ELR (cell line): ENCODE data around the gene CACNA1A.
A peak's percentile ranks its signal among the peaks of the same experiment; 100 is the strongest.
"Not testable (repeated sequence)": the region's sequence is repeated elsewhere in the genome, so short reads cannot be mapped to it uniquely, and the experiment has no call there.

Source experiments
- DNase-seq: peaks from one replicate; pipeline ENCODE4 v3.0.0-alpha.2; 2015; ENCODE audit warnings: low read depth

The CACNA1A gene

DNA sequence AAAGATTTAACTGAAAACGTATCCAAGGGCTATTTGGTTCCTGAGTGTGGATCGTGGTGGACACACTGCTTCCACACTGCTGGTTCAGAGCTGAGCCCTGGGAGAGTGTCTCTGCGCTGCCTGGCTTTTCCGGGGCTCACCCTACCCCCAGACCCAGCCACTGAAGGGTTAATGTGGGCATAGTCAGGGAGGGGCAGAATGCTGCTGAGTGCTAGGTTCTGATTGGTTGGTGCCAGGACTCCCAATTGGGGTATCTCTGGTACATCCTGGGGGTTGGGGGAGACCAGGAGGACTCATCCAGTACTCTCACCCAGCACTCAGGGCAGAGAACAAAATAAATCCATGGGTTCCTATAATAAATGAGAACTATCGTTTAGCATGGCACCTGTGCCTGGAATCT lies 142.3 kb downstream of the CACNA1A start:
- DNase-seq = no peak

DNA sequence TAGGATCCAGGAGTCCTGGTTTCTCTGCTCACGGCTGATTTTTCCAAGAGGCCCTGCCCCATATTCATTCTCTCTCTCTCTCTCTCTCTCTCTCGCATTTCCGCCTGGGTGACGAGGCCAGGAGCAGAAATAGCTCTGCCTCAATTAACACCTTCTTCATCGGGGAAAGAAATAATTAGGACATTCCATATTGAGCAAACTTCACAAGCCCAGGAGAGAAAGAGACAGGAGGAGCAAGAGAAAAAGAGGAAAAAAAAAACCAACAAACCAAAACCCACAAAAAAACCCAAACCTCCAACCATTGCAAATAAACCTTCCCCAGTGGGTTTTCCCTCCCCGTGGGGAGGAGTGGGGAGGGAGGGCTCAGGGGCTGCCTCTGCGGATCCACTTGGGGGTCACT lies 143.0 kb downstream of the CACNA1A start:
- DNase-seq = no peak

DNA sequence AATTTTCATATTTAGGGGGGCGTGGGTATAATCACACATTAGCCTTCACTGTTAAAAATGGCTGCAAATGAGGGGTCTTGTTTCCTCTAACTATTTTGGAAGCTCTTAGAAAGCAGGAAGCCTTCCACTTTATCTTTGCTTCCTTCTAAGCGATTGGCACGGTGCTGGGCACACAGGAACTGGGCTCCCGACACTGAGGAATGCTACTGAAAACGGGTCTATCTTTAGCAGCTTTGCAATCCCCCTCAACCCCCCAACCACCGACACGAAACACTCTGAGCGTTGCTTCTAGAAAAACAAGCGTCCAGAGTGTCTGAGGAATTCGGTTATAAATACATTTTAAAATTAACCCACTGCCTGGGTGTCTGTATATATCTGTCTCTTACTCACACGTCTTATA lies 143.6 kb downstream of the CACNA1A start:
- DNase-seq = no peak

DNA sequence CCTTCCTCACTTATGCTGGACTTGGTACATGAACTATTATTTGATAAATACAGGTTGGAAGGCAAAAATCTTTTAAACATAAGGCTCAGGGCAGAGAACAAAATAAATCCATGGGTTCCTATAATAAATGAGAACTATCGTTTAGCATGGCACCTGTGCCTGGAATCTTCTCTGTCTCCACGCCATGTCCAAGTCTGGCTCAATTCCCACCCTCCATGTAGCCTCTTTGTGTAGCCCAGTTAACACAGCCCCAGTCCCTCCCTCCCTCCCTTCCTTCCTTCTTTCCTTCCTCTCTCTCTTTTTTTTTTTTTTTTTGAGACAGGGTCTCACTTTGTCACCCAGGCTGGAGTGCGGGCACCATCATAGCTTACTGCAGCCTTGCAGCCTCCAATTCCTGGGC lies 144.6 kb downstream of the CACNA1A start:
- not testable (repeated sequence) for DNase-seq

DNA sequence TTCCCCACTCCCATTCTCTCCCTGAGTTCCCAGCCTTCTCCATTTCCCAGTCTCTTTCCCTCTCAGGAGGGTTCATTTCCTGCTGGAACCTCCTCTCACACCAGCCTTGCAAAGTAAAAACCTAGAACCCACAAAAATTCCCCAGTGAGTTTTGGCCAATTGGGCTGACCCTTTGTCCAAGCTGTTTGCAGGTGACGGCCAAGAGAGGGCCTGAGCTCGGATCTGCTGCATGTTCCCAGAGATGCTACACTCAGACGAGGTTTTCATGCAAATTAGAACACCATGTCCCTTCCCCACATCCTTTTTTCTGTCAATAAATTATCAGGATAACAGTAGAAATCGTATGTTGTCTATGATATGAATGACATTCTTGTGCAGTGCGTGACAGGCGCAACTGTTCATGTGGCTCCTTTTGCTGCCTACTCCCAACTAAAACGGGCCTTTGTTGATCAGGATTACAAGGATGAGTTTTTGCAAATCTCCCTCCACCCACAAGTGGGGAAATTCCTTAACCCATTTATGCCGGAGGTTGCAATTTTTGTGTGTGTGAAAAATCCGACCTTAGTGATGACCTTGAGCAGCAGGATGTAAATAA lies 149.5 kb downstream of the CACNA1A start:
- no peak for DNase-seq

DNA sequence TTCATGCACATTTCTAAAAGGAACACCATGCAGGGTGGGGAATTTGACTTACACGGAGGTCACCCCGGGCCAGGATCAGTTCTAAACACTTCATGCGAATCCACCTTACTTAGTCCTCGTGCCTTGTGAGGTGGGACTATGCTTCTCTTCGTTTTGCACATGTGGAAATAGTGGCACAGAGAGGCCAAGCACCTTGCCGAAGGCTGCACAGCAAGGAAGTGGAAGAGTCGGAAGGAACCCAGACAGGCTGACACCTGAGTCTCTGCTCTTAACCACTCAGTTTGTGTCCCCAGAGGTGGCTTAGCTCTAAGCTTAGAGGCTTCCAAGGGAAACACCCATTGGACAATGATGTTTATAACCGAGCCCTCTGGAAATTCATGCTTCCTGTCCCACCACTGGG lies 150.1 kb downstream of the CACNA1A start:
- DNase-seq = no peak

DNA sequence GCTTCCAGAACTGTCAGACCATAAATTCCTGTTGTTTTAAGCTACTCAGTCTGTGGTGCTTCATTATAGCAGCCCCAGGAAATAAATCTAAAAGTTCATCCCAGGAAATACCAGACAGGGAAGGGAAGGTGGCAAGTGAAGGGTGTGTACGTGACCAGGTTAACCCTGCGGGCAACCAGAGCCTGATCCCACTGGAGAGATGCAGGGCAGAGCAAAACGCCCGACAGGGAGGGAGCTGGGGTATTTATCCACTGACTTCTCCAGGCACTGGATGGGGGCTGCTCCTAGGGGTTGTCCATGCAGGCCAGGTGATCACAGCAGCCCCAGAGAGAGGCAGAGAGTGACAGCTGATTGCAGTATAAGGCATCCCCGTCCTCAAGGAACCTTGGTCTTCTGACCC lies 150.9 kb downstream of the CACNA1A start:
- no peak for DNase-seq

DNA sequence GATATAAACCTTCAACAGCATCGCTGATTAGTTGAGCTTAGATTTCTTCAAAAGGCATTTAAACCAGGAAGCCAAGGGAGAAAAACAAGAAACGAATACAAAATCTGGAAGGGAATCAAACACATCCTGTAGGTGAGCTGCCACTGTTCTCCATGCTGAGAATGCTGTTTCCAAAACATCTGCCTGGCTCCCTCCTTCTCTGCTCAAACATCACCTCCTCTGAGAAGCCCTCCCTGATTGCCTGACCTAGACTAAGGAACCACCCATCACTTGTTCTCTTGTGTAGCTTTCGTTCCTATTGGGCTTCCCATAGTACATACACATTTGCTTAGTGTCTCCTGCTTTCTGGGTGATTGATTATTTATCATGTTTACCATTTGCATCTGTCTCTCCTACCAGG lies 152.7 kb downstream of the CACNA1A start:
- DNase-seq = no peak

DNA sequence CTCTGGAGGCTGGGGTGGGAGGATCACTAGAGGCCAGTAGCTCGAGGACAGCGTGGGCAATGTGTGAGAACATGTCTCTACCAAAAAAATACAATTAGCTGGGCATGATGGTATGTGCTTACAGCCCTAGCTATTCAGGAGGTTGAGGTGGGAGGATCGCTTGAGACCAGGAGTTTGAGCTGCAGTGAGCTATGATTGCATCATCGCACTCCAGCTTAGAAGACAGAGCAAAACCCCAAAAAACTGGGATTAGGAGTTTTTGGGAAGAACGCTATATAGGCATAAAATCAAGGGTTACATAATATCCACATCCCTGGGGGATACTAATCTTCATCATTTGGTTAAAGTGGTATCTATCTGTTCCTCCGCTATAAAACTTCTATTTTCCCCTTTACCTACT lies 155.5 kb downstream of the CACNA1A start:
- DNase-seq = no peak

DNA sequence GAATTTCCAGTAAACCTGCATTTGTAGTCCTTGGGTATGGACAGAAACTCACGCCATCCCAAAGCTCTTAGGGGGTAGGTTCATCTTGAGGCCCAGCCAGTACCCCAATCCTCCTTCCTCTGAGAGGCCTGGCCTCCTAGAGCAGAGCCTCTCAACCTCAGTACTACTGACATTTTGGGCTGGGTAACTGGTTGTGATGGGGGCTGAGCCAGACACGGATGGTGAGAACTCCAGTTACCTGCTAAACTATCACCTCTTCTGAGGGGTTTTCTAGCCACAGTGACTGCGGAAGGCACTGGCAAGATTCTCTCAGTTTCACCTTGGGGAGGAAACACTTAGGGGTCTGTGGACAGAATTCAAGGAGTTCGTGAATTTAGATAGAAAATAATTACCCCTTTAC lies 156.2 kb downstream of the CACNA1A start:
- DNase-seq = no peak

DNA sequence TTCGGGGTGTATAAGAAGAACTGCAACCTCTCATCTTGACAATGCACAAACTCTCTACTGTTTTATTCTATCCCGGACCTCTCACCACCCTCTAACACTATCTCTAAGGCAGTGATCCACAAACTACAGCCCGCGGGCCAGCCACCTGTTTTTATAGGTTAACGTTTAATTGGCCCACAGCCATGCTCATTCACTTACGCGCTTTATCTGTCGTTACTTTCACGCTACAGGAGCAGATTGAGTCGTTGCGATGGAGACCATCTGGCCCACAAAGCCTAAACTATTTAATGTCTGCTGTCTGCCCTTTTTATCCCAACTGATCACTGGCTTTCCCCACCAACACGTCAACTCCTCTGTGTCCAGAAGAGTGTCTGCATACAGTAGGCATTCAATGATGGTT lies 158.9 kb downstream of the CACNA1A start:
- no peak for DNase-seq

DNA sequence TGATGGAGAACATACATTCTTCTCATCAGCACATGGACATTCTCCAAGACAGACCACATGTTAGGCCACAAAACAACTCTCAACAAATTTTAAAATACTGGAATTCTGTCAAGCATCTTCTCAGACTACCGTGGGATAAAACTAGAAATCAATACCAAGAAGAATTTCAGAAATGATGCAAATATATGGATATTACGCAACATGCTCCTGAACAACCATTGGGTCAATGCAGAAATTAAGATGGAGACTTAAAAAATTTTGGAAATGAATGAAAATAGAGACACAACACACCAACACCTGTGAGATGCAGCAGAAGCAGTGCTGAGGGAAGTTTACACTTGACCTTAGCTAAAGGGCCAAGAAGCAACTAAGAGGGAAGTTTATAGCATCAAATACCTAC lies 162.8 kb downstream of the CACNA1A start:
- DNase-seq = no peak

DNA sequence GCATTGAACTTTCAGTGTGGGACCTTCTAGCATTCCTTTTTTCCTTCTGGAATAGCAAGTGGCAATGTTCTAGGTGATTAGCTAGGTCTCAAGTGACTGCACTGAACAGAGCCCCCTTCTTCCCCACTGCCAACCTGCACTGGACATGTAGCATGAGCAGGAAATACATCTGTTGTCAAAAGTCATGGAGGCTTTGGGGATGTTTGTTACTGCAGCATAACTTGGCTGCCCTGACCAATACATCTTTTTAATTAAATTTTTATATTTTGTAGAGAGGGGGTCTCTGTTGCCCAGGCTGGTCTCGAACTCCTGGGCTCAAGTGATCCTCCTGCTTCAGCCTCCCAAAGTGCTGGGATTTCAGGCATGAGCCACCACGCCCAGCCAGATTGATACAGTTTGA lies 163.6 kb downstream of the CACNA1A start:
- DNase-seq = no peak

DNA sequence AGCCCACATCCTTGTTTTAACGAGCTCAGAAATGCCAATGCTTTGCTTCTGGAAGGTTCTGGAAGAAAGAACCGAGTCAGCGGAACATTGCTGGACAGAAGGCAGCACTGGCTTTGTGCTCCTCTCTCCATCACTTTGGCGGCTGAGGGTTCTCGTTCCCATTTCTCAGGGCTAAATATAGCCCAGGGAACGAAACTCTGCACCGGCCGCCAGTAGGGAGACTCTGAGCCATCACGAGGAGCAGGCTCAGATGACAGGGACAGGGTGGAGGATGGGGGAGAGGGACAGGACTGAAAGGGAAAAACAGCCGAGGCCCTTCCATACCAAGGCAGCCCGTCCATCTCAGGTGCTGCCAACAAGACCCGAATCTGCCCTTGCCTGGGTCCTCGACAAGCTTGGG lies 166.4 kb downstream of the CACNA1A start:
- no peak for DNase-seq

DNA sequence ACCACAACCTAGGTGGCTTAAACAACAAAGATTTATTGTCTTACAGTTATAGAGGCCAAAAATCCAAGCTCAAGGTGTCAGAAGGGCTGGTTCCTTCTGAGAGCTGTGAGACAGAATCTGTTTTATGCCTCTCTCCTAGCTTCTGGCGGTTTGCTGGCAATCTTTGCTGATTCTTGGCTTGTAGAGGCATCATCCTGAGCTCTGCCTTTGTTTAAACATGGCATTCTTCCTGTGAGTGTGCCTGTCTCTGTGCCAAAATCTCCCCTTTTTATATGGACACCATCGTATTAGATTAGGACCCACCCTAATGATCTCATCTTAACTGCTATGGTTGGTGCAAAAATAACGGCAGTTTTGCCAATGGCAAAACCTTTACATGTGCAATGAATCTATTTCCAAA lies 169.1 kb downstream of the CACNA1A start:
- DNase-seq = no peak

DNA sequence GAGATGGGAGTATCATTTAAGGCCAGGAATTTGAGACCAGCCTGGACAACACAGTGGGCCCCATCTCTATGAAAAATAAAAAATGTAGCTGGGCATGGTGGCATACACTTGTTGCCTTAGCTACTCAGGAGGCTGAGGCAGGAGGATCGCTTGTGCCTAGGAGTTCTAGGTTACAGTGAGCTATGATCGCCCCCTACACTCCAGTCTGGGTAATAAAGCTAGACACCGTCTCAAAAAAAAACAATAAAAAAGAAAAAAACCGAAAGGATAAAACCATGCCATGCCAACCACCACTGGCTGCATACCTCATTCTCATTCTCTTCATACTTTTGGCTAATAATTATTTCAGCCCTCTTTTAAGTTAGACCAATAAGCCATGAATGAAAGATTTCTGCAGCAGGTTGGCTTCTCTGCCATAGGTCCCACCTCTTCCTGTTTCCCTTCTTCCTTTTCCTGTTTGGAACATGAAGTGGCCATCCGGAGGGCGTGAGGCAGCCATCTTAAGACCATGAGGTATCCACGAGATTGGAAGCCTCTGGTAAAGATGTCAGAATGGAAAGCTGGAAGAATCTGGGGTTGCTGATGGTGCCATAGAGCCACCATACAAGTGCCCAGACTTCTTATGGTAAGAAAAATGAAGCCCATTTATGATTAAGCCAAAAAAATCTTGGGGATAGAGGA lies 171.3 kb downstream of the CACNA1A start:
- DNase-seq = peak; percentile 3

DNA sequence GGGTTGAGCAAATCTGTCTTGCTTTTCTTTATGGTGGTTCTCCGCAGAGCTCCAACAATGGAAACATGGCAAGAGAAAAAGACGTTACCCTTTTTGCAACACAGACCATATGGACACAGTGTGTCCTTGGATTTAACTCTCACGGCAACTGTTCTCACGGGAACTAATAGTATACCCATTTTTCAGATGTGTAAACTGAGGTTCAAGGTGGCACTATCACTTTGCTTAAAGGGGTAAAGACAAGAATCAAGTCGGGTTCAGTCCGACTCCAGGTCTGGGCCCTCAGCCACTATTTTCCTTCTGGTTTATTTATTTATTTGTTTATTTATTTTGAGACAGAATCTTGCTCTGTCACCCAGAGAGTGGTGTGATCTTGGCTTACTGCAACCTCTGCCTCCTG lies 176.0 kb downstream of the CACNA1A start:
- no peak for DNase-seq

DNA sequence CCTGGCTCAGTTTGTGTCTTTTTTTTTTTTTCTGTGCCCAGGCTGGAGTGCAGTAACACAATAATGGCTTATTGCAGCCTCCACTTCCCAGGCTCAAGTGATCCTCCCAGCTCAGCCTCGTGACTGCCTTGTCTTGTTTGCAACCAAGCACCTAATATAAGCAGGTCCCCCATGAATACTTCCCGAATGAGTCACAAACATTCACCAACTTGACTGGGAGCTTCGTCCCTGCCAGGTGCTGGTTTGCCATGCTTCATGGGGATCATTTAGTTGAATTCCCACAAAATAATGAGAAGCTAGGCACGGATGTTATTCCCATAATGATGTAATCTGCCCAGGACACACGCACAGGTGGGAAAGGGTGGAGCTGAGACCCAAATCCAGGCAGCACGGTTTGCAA lies 176.5 kb downstream of the CACNA1A start:
- peak; percentile 13 for DNase-seq

DNA sequence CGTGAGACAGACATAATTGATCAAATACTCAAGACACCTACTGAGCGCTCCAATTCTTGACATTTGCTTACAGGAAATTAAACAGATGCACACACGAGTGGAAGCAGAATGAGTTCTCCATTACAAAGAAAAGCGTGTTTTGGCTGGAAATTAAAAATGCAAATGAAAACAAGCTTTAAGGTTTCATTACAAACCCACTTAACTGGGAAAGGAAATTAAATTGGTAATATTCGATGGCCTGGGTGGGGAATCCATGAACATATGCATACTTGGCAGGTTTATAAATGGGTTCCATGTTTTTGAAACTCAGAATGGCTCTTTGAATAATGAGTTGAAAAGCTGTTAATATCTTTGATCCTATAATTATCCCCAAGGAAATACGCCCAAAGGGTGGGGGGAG lies 178.0 kb downstream of the CACNA1A start:
- DNase-seq = no peak

DNA sequence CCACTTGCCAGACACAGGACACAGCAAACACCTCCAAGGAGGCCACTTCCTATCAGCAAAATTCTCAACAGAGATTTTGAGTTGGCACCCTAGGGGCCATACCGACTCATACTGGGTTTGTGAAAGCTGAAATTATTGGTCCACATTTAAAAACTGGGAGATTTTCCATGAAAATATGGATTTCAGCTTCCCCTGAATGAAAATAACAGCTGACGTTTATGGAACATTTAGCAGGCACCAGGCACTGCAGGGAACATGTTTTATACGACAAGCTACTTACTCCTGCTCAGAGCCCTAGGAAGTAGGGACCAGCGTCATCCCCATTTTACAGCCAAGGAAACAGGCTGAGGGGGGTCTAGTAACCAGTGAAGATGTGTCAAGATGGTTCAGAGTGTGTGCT lies 186.8 kb downstream of the CACNA1A start:
- no peak for DNase-seq

DNA sequence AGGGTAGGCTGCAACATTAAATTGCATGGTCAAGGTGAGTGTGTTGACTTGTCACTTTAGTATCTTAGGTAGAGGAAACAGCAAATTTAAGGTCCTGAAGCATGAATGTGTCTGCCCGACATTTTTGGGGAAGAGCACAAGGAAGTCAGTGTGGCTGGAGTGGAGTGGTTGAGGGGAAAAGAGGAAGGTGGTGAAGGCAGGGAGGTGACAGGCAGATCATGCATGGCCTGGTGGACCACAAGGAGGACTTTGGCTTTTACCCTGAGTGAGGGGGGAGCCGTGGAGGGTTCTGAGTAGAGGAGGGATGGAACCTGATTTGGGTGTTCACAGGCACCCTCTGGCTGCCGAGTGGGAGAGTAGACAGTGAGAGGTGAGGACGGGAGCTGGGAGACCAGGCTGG lies 188.1 kb downstream of the CACNA1A start:
- no peak for DNase-seq

DNA sequence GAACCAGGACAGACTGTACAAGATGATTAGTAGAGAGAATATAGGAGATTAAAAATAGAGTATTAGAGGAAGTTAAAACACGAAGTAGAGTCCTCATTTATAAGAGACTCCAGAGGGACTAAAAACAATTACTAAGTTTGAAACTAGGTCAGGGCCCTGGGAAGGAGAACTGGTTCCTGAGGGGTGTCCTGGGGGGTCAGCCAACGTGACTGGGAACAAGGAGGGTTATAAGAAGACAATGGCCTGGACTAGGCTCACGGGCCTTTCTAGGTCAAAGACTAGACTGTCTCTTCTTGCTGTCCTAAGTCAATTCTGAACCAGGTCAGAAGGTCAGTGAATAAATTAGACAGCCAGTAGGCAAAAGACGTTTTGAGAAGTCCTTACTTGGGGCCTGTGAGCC lies 190.8 kb downstream of the CACNA1A start:
- DNase-seq = no peak

DNA sequence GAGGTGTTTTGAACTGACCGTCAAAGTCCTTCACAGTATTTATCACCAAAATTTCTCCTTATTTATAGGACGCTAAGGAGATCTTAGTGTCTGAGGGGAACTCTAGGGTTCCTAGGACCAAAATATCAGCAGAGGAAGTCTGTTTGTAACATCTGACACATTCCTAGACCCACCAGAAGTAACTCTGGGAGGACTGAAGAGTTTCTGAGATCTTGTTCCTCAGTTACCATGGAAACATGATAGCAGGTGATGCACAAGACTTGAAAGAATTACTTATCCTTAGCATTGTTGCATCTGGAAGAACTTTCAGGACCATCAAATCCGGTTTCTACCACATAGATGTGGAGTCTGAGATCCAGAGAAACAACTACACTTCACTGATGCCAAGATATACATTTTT lies 191.5 kb downstream of the CACNA1A start:
- DNase-seq = no peak

DNA sequence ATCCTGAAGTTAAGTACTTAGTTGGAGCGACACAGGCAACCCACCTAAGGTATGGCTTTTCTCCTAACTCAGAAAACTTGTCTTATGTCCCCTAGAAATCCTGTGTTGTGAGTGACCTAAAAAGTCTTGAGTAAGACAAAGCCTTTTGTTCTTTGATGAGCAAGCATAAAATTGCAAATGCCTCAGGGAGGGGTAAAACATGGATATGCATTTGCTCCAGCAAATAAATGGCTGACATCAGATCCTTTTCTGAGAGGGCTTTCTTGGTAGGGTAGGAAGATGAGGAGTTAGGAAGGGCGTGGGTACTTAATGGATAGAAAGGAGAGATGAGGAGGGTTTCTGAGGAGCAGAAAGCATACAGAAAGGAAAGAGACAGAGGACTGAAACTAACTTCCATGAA lies 192.4 kb downstream of the CACNA1A start:
- no peak for DNase-seq
